ENCODE data around the gene ZBTB44.

- TF ChIP-seq ZBTB33 (IDR thresholded peaks at IDR 0.05) (no peak), ATF3 (IDR thresholded peaks at IDR 0.05) (no peak), CTCF (IDR thresholded peaks at IDR 0.05; ENCODE audit: low read depth, low read length, missing input control) (no peak), RAD21 (IDR thresholded peaks at IDR 0.05) (no peak), GABPA (IDR thresholded peaks at IDR 0.05 in 1 of 2, conservative IDR thresholded peaks at IDR 0.05 in 1 of 2) (no peak)
Observed at GRCh38 chr11:130201026-130201425, 113.7 kb downstream of the ZBTB44 start.
